CD1c-positive myeloid dendritic cell (primary cell): ENCODE data around the gene GRID1.
"Not testable (repeated sequence)": the region's sequence is repeated elsewhere in the genome, so short reads cannot be mapped to it uniquely, and the experiment has no call there.

Source experiments
- DNase-seq: peaks from one replicate; pipeline ENCODE4 v3.0.0-alpha.2; 2016; ENCODE audit errors: extremely low spot score

GRID1 gene

GRCh38 chr10:85724215-85724614, 642.4 kb downstream of the GRID1 start:
- DNase-seq = no peak

GRCh38 chr10:85720931-85721590, 645.5 kb downstream of the GRID1 start:
- no peak for DNase-seq

GRCh38 chr10:85719408-85719807, 647.2 kb downstream of the GRID1 start:
- DNase-seq = no peak

- DNase-seq = no peak
Measured at GRCh38 chr10:85713885-85714284, 652.7 kb downstream of the GRID1 start.

- DNase-seq = no peak
Measured at GRCh38 chr10:85702768-85703167, 663.8 kb downstream of the GRID1 start.

GRCh38 chr10:85699066-85699465, 667.5 kb downstream of the GRID1 start:
- not testable (repeated sequence) for DNase-seq

- DNase-seq = no peak
Measured at GRCh38 chr10:85696893-85697292, 669.7 kb downstream of the GRID1 start.

GRCh38 chr10:85682621-85683020, 684.0 kb downstream of the GRID1 start:
- no peak for DNase-seq

GRCh38 chr10:85679710-85680109, 686.9 kb downstream of the GRID1 start:
- DNase-seq = no peak

- no peak for DNase-seq
Measured at GRCh38 chr10:85679061-85679460, 687.5 kb downstream of the GRID1 start.

- no peak for DNase-seq
Measured at GRCh38 chr10:85674851-85675250, 691.7 kb downstream of the GRID1 start.

- no peak for DNase-seq
Measured at GRCh38 chr10:85673270-85673669, 693.3 kb downstream of the GRID1 start.

- no peak for DNase-seq
Measured at GRCh38 chr10:85671530-85671929, 695.1 kb downstream of the GRID1 start.

GRCh38 chr10:85668522-85668921, 698.1 kb downstream of the GRID1 start:
- DNase-seq = no peak

GRCh38 chr10:85667638-85668233, 698.9 kb downstream of the GRID1 start:
- no peak for DNase-seq

GRCh38 chr10:85666987-85667386, 699.6 kb downstream of the GRID1 start:
- DNase-seq = no peak

GRCh38 chr10:85666102-85666501, 700.5 kb downstream of the GRID1 start:
- no peak for DNase-seq

GRCh38 chr10:85665681-85666080, 700.9 kb downstream of the GRID1 start:
- DNase-seq = no peak

- no peak for DNase-seq
Measured at GRCh38 chr10:85665078-85665477, 701.5 kb downstream of the GRID1 start.

GRCh38 chr10:85661123-85661522, 705.5 kb downstream of the GRID1 start:
- no peak for DNase-seq

- DNase-seq = no peak
Measured at GRCh38 chr10:85659331-85659730, 707.3 kb downstream of the GRID1 start.

- no peak for DNase-seq
Measured at GRCh38 chr10:85658518-85658917, 708.1 kb downstream of the GRID1 start.

- no peak for DNase-seq
Measured at GRCh38 chr10:85657476-85658113, 709.0 kb downstream of the GRID1 start.
